ENCODE data around the gene LRPAP1. TPM values are rescaled to one million over a fixed set of nuclear protein-coding genes. Genes with fewer than 3 reads are reported as not detected.
A peak's percentile ranks its signal among the peaks of the same experiment; 100 is the strongest.
"Not testable (repeated sequence)": the region's sequence is repeated elsewhere in the genome, so short reads cannot be mapped to it uniquely, and the experiment has no call there.

The LRPAP1 gene
- polyA plus RNA-seq, 6 donors from 2014 or later, result 93.5 to 120 (median 96.2) TPM

- H3K27me3 Mint-ChIP-seq, result peaks cover 13 to 49% (median 48%) of the 10 kb centered on the region in 3 donors
Measured at GRCh38 chr4:3462321-3462789, 69.9 kb downstream of the LRPAP1 start.

GRCh38 chr4:3461515-3462291 lies 70.5 kb downstream of the LRPAP1 start:
- H3K27ac Mint-ChIP-seq, result peak overlapping the region in 1 of 6 donors; percentile 80
- H3K36me3 Mint-ChIP-seq, result peaks cover 0 to 7% of the 10 kb centered on the region in 2 donors
- peaks cover 0 to 7% (median 2%) of the 10 kb centered on the region in 7 donors for H3K9me3 Mint-ChIP-seq
- DNase-seq (no peak), ATAC-seq (ENCODE audit: low read depth in 2 of 2) (no peak)
- H3K27me3 Mint-ChIP-seq, result peaks cover 13 to 49% (median 48%) of the 10 kb centered on the region in 3 donors
- H3K4me3 Mint-ChIP-seq, result peak overlapping the region in 2 of 8 donors; percentile 59 to 68
- H3K4me1 Mint-ChIP-seq, result peaks cover 0 to 4% (median 4%) of the 10 kb centered on the region in 3 donors

More at GRCh38 chr4:3462321-3462789, 69.9 kb downstream of the LRPAP1 start:
- H3K4me3 Mint-ChIP-seq, result peak overlapping the region in 7 of 8 donors; percentile 34 to 84 (median 62)
- ATAC-seq (ENCODE audit: low read depth in 2 of 2), result no peak
- peaks cover 0 to 7% of the 10 kb centered on the region in 2 donors for H3K36me3 Mint-ChIP-seq
- peaks cover 0 to 4% (median 4%) of the 10 kb centered on the region in 3 donors for H3K4me1 Mint-ChIP-seq
- peaks cover 0 to 7% (median 2%) of the 10 kb centered on the region in 7 donors for H3K9me3 Mint-ChIP-seq
- no peak for DNase-seq
- H3K27ac Mint-ChIP-seq, result peak overlapping the region in 1 of 6 donors; percentile 44

GRCh38 chr4:3460926-3461325 lies 71.3 kb downstream of the LRPAP1 start:
- H3K36me3 Mint-ChIP-seq, result peaks cover 0 to 7% of the 10 kb centered on the region in 2 donors
- peaks cover 0 to 7% (median 5%) of the 10 kb centered on the region in 7 donors for H3K9me3 Mint-ChIP-seq
- peak overlapping the region in 1 of 6 donors; percentile 34 for H3K27ac Mint-ChIP-seq
- no peak for ATAC-seq (ENCODE audit: low read depth in 2 of 2)
- H3K4me3 Mint-ChIP-seq, result peak overlapping the region in 1 of 8 donors; percentile 44
- H3K4me1 Mint-ChIP-seq, result peaks cover 0 to 4% (median 4%) of the 10 kb centered on the region in 3 donors
- peaks cover 13 to 49% (median 48%) of the 10 kb centered on the region in 3 donors for H3K27me3 Mint-ChIP-seq
- no peak for DNase-seq

- ATAC-seq (ENCODE audit: low read depth in 2 of 2); H3K27ac Mint-ChIP-seq; DNase-seq; H3K4me3 Mint-ChIP-seq; H3K4me1 Mint-ChIP-seq: not testable (repeated sequence)
- peaks cover 5 to 24% (median 16%) of the 10 kb centered on the region in 7 donors for H3K9me3 Mint-ChIP-seq
- H3K27me3 Mint-ChIP-seq, result peaks cover 13 to 32% (median 32%) of the 10 kb centered on the region in 3 donors
- H3K36me3 Mint-ChIP-seq, result peaks cover 0 to 18% of the 10 kb centered on the region in 2 donors
Measured at GRCh38 chr4:3459156-3459555, 73.1 kb downstream of the LRPAP1 start.

GRCh38 chr4:3458371-3458770 lies 73.9 kb downstream of the LRPAP1 start:
- Mint-ChIP-seq H3K27me3 (peaks cover 13 to 32% (median 31%) of the 10 kb centered on the region in 3 donors), H3K36me3 (peaks cover 0 to 18% of the 10 kb centered on the region in 2 donors), H3K4me3 (no peak overlapping the region), H3K4me1 (peaks cover 0 to 4% (median 3%) of the 10 kb centered on the region in 3 donors), H3K27ac (no peak overlapping the region), H3K9me3 (peaks cover 5 to 31% (median 19%) of the 10 kb centered on the region in 7 donors)
- ATAC-seq (ENCODE audit: low read depth in 2 of 2), result no peak
- no peak for DNase-seq

- peaks cover 5 to 31% (median 17%) of the 10 kb centered on the region in 7 donors for H3K9me3 Mint-ChIP-seq
Measured at GRCh38 chr4:3455596-3455995, 76.6 kb downstream of the LRPAP1 start.

More at GRCh38 chr4:3455596-3455995, 76.6 kb downstream of the LRPAP1 start:
- H3K4me3 Mint-ChIP-seq; ATAC-seq (ENCODE audit: low read depth in 2 of 2); H3K4me1 Mint-ChIP-seq; H3K27ac Mint-ChIP-seq; DNase-seq: not testable (repeated sequence)
- Mint-ChIP-seq H3K36me3 (peaks cover 0 to 18% of the 10 kb centered on the region in 2 donors), H3K27me3 (peaks cover 13 to 25% (median 24%) of the 10 kb centered on the region in 3 donors)

Other genes starting within 250 kb of the LRPAP1 start
- gene RGS12, start 239.4 kb downstream of the LRPAP1 start, polyA plus RNA-seq (ENCODE audit: low read depth in 6 of 6), result 1 to 10 TPM in 5 of 6 donors, under 1 TPM in 1; 0.36 to 6.8 (median 2.5) TPM
- not detected for gene HGFAC, start 90.5 kb downstream of the LRPAP1 start, polyA plus RNA-seq (ENCODE audit: low read depth in 6 of 6)
- 1 to 10 TPM; 1.8 to 6.0 (median 4.3) TPM for gene DOK7, start 69.1 kb downstream of the LRPAP1 start, polyA plus RNA-seq (ENCODE audit: low read depth in 6 of 6)
- not detected for gene ADRA2C, start 234.0 kb upstream of the LRPAP1 start, polyA plus RNA-seq (ENCODE audit: low read depth in 6 of 6)

All from naive B cell (primary cell).